Panc1 (cell line): Measurements from ENCODE around the gene TRIL. TPM values are rescaled to one million over a fixed set of nuclear protein-coding genes. Genes with fewer than 3 reads are reported as not detected.

Source experiments
- ATAC-seq: fragments of 200-7000 bp; cut with Tn5 transposase; 2 replicates; pipeline ENCODE4 v1.9.1; 2020; ENCODE audit warnings: mild to moderate bottlenecking, moderate library complexity
- Bru-seq: library from RNA; stranded (reverse); fragments of 400-500 nt; gene quantifications from one replicate; lab custom pipeline; 2021; lab: Mats Ljungman, UMichigan
- BruChase-seq, 2 experiments: library from RNA; stranded (reverse); fragments of 400-500 nt; gene quantifications; one replicate each; lab custom pipeline; 2021; lab: Mats Ljungman, UMichigan
- BruUV-seq: library from RNA; stranded (reverse); fragments of 400-500 nt; replicated peaks from 2 replicates; lab custom pipeline; 2021; lab: Mats Ljungman, UMichigan
- CTCF ChIA-PET: fragments of 300-600 bp; sonication (Branson Sonifier 250); formaldehyde crosslinking; loops from one replicate; lab custom pipeline; 2022; ENCODE audit warnings: antibody characterized with exemption; lab: Charles Lee
- POLR2A ChIA-PET: fragments of 300-600 bp; sonication (Branson Sonifier 250); formaldehyde crosslinking; loops from one replicate; lab custom pipeline; 2022; ENCODE audit warnings: antibody characterized with exemption; lab: Charles Lee
- DNase-seq: peaks from one replicate; pipeline ENCODE4 v3.0.0-alpha.2; 2010; ENCODE audit warnings: low read depth, low spot score
- H3K27ac ChIP-seq: 2 replicates; pipeline ENCODE4 v1.5.1; 2011; ENCODE audit warnings: mild to moderate bottlenecking, low read length, inconsistent platforms
- H3K27me3 ChIP-seq: fragments of 200-500 bp; sonication (Bioruptor generic); 2 replicates; pipeline ENCODE4 v1.6.0; 2014; ENCODE audit warnings: low read length, inconsistent platforms; ENCODE audit not compliant: control insufficient read depth, insufficient read depth
- H3K36me3 ChIP-seq: fragments of 200-500 bp; sonication (Bioruptor generic); 2 replicates; pipeline ENCODE4 v1.5.1; 2014; ENCODE audit warnings: inconsistent platforms, mild to moderate bottlenecking, low read length, moderate library complexity; ENCODE audit not compliant: control insufficient read depth, insufficient read depth
- H3K4me1 ChIP-seq: 2 replicates; pipeline ENCODE4 v1.5.1; 2011; ENCODE audit warnings: inconsistent platforms, mild to moderate bottlenecking, low read length, moderate library complexity; ENCODE audit not compliant: control insufficient read depth, insufficient read depth
- H3K4me3 ChIP-seq, 2 experiments: 2 replicates each; pipeline ENCODE4 v1.5.1; 2011 to 2012; ENCODE audit warnings: low read depth in 2 of 2, low read length in 2 of 2, mild to moderate bottlenecking in 2 of 2, inconsistent platforms in 1 of 2, moderate library complexity in 1 of 2
- H3K9me3 ChIP-seq: fragments of 200-500 bp; sonication (Bioruptor generic); 2 replicates; pipeline ENCODE4 v1.5.1; 2014; ENCODE audit warnings: low read depth, mild to moderate bottlenecking, inconsistent platforms, low read length, moderate library complexity; ENCODE audit not compliant: control insufficient read depth, insufficient read depth
- POLR2AphosphoS5 ChIP-seq: IDR thresholded peaks from 2 replicates; pipeline ENCODE4 v1.6.1; 2012; ENCODE audit warnings: mild to moderate bottlenecking, low read depth, low read length, moderate library complexity
- SIN3A ChIP-seq: IDR thresholded peaks from 2 replicates; pipeline ENCODE4 v1.6.1; 2012; ENCODE audit warnings: low read depth, mild to moderate bottlenecking, low read length, moderate library complexity, borderline replicate concordance; ENCODE audit not compliant: insufficient read depth
- TCF7L2 ChIP-seq: IDR thresholded peaks from 2 replicates; pipeline ENCODE4 v1.6.1; 2011; ENCODE audit warnings: mild to moderate bottlenecking, low read depth, low read length, inconsistent platforms
- in situ Hi-C: cut with HindIII; loops from 2 replicates; pipeline ENCODE4 v1.10.0; 2016; ENCODE audit warnings: low sequenced_read_pairs, low pct_unique_long_range_greater_than_20kb
- intact Hi-C: fragments of 100-400 bp; cut with micrococcal nuclease; formaldehyde crosslinking; loops from one replicate; pipeline ENCODE4 v1.10.0; 2022; ENCODE audit not compliant: unreplicated experiment
- long read RNA-seq: library from polyadenylated mRNA; unstranded; transcript quantifications from one replicate; pipeline ENCODE4 v2.0.0, GENCODE V29; 2021; ENCODE audit not compliant: unreplicated experiment
- polyA plus RNA-seq: library from polyadenylated mRNA; unstranded; fragments of >200 nt; gene quantifications from one replicate; pipeline ENCODE4 v1.2.1, GENCODE V29; 2012; ENCODE audit warnings: missing spikeins; ENCODE audit not compliant: insufficient read length
- total RNA-seq: library from RNA; stranded (reverse); gene quantifications from one replicate; pipeline ENCODE4 v1.2.1, GENCODE V29; 2021; ENCODE audit not compliant: unreplicated experiment
- TF ChIP-seq, protein P1 (sequence below): fragments of 450-650 bp; IDR thresholded peaks from 2 replicates; pipeline ENCODE4 v1.5.1; 2017; ENCODE audit warnings: mild to moderate bottlenecking
- TF ChIP-seq, protein P2 (sequence below), 2 experiments: IDR thresholded peaks; 2 replicates each; pipeline ENCODE4 v1.6.1; 2011 to 2012; ENCODE audit warnings: low read depth in 2 of 2, control low read depth in 1 of 2, low read length in 1 of 2, mild to moderate bottlenecking in 1 of 2, moderate library complexity in 1 of 2; ENCODE audit not compliant: insufficient read depth in 1 of 2

The TRIL gene, protein sequence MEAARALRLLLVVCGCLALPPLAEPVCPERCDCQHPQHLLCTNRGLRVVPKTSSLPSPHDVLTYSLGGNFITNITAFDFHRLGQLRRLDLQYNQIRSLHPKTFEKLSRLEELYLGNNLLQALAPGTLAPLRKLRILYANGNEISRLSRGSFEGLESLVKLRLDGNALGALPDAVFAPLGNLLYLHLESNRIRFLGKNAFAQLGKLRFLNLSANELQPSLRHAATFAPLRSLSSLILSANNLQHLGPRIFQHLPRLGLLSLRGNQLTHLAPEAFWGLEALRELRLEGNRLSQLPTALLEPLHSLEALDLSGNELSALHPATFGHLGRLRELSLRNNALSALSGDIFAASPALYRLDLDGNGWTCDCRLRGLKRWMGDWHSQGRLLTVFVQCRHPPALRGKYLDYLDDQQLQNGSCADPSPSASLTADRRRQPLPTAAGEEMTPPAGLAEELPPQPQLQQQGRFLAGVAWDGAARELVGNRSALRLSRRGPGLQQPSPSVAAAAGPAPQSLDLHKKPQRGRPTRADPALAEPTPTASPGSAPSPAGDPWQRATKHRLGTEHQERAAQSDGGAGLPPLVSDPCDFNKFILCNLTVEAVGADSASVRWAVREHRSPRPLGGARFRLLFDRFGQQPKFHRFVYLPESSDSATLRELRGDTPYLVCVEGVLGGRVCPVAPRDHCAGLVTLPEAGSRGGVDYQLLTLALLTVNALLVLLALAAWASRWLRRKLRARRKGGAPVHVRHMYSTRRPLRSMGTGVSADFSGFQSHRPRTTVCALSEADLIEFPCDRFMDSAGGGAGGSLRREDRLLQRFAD
- not detected for total RNA-seq
- not detected for polyA plus RNA-seq
- Bru-seq, nascent RNA, result percentile 23 among the genes with signal in this experiment
- BruChase-seq, experiment 1, labeled RNA remaining after a 2-hour chase, result percentile 22 among the genes with signal in this experiment
- BruChase-seq, experiment 2, labeled RNA remaining after a 6-hour chase, result percentile 18 among the genes with signal in this experiment
- long read RNA-seq, result 0 reads

DNA sequence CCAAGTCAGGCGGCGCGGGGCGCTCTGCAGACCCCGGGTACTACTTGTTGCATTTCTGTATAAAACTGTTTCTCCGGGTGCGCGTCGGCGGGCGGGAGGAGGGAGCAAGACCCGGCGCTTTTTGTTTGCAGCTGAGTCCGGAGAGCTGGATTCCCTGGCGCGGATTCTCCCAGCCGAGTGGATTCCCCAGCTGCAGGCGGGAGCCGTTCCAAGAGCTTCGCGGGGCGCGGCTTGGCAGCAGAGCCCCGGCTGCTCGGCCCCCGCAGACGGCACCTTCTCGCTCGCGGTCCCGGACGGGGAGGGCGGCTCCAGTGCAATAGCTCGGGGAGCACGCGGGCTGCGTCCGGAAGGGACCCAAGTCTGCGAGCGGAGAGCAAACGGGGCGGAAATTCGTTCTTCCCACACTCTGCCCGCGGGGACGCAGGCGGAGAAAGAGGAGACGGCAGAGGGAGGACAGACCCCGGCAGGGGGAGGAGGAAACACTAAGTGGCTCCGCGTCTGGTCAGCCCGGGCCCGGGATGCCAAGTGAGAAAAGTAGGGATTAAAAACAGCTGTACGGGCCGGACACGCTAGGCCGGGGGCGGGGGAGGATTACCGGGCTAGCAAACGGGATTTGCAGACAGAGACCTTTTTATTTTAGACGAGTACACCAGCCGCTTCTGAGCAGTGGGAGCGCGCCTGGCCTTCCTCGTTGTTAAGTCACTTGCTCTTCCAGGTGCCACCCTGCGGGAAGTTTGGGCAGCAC lies at the start of gene TRIL:
TRIL (minus strand) TSS at position 96 of the 745 bp plus-strand sequence. CDS start 284 bp downstream, outside the sequence.
- POLR2A ChIA-PET, result no interaction called here
- no peak for ATAC-seq
- in situ Hi-C loops, result no loop called here
- no peak for TF ChIP-seq POLR2AphosphoS5
- TF ChIP-seq TCF7L2, result no peak
- TF ChIP-seq SIN3A, result no peak
- TF ChIP-seq, protein P1, sequence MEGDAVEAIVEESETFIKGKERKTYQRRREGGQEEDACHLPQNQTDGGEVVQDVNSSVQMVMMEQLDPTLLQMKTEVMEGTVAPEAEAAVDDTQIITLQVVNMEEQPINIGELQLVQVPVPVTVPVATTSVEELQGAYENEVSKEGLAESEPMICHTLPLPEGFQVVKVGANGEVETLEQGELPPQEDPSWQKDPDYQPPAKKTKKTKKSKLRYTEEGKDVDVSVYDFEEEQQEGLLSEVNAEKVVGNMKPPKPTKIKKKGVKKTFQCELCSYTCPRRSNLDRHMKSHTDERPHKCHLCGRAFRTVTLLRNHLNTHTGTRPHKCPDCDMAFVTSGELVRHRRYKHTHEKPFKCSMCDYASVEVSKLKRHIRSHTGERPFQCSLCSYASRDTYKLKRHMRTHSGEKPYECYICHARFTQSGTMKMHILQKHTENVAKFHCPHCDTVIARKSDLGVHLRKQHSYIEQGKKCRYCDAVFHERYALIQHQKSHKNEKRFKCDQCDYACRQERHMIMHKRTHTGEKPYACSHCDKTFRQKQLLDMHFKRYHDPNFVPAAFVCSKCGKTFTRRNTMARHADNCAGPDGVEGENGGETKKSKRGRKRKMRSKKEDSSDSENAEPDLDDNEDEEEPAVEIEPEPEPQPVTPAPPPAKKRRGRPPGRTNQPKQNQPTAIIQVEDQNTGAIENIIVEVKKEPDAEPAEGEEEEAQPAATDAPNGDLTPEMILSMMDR, result no peak
- TF ChIP-seq, protein P2, sequence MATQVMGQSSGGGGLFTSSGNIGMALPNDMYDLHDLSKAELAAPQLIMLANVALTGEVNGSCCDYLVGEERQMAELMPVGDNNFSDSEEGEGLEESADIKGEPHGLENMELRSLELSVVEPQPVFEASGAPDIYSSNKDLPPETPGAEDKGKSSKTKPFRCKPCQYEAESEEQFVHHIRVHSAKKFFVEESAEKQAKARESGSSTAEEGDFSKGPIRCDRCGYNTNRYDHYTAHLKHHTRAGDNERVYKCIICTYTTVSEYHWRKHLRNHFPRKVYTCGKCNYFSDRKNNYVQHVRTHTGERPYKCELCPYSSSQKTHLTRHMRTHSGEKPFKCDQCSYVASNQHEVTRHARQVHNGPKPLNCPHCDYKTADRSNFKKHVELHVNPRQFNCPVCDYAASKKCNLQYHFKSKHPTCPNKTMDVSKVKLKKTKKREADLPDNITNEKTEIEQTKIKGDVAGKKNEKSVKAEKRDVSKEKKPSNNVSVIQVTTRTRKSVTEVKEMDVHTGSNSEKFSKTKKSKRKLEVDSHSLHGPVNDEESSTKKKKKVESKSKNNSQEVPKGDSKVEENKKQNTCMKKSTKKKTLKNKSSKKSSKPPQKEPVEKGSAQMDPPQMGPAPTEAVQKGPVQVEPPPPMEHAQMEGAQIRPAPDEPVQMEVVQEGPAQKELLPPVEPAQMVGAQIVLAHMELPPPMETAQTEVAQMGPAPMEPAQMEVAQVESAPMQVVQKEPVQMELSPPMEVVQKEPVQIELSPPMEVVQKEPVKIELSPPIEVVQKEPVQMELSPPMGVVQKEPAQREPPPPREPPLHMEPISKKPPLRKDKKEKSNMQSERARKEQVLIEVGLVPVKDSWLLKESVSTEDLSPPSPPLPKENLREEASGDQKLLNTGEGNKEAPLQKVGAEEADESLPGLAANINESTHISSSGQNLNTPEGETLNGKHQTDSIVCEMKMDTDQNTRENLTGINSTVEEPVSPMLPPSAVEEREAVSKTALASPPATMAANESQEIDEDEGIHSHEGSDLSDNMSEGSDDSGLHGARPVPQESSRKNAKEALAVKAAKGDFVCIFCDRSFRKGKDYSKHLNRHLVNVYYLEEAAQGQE (IDR thresholded peaks at IDR 0.05; ENCODE audit: insufficient read depth in 1 of 2, low read depth in 2 of 2, low read length in 1 of 2), result no peak
- BruUV-seq, result no TSS peak
- no peak for DNase-seq
- H3K4me3 ChIP-seq, result peak within 1 kb of the TSS in 1 of 2 experiments; percentile 14; a peak in 1 of 4 replicates
- H3K27me3 ChIP-seq, result peaks cover 23% of the 10 kb centered on the region
- no peak within 1 kb of the TSS for H3K27ac ChIP-seq
- no peaks in the 10 kb centered on the region for H3K9me3 ChIP-seq
- CTCF ChIA-PET, result interaction anchor here (0.6 to 1.5 kb wide), 2 partner anchors 24 to 32 kb away, joined by 4 read pairs; no protein-coding TSS in a partner anchor
- H3K36me3 ChIP-seq, result no peaks in the 10 kb centered on the region; the same call in 1 of the 2 replicates
- H3K4me1 ChIP-seq, result no peaks in the 10 kb centered on the region; the same call in 1 of the 2 replicates
- intact Hi-C loops, result no loop called here

DNA sequence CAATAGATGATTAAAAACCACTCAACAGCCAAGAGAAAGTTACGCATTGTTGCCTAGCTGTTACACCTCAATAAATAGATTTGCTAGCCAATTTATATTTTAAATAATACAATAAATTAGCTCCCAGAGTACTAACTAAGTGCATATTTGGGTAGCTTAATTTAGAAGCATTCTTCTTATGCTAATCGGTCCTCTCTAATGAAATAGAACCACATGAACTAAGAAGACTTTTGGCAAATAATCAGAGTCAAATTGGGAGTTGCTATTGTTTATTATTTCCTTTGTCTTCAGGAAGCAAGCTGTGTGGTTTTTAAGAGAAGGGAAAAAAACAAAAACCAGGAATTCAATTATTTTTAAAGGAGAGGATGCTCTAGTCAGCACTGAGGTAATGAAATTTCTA lies 49.0 kb upstream of the TRIL start:
- no peak overlapping the region for H3K4me3 ChIP-seq
- no peaks in the 10 kb centered on the region for H3K4me1 ChIP-seq
- ChIA-PET CTCF (no interaction called here), POLR2A (no interaction called here)
- intact Hi-C loops, result no loop called here
- in situ Hi-C loops, result no loop called here
- no peaks in the 10 kb centered on the region for H3K36me3 ChIP-seq
- no peak for ATAC-seq
- peaks cover 5% of the 10 kb centered on the region; the same call in 1 of the 2 replicates for H3K27me3 ChIP-seq
- TF ChIP-seq SIN3A, result no peak
- TF ChIP-seq POLR2AphosphoS5, result no peak
- no peak for TF ChIP-seq TCF7L2
- TF ChIP-seq, protein P1, result no peak
- TF ChIP-seq, protein P2 (IDR thresholded peaks at IDR 0.05; ENCODE audit: insufficient read depth in 1 of 2, low read depth in 2 of 2, low read length in 1 of 2), result no peak
- no TSS peak for BruUV-seq
- H3K27ac ChIP-seq, result no peak overlapping the region
- no peaks in the 10 kb centered on the region for H3K9me3 ChIP-seq
- DNase-seq, result no peak
